Nephron (organoid): ENCODE results near the gene RADIL.
A peak's percentile ranks its signal among the peaks of the same experiment; 100 is the strongest.

Experiments used
- H3K27ac Mint-ChIP-seq, 3 experiments: 2 replicates each; pipeline ENCODE4 v1.8.0; 2020; ENCODE audit warnings: mixed read lengths in 3 of 3, mild to moderate bottlenecking in 2 of 3, moderate library complexity in 1 of 3
- H3K27me3 Mint-ChIP-seq: 2 replicates; pipeline ENCODE4 v1.8.0; 2021; ENCODE audit warnings: low read depth, mild to moderate bottlenecking, moderate library complexity, mixed read lengths
- H3K36me3 Mint-ChIP-seq: 2 replicates; pipeline ENCODE4 v1.8.0; 2020; ENCODE audit warnings: low read depth, mixed read lengths
- H3K4me1 Mint-ChIP-seq: 2 replicates; pipeline ENCODE4 v1.8.0; 2020; ENCODE audit warnings: mixed read lengths
- H3K4me3 Mint-ChIP-seq, 3 experiments: 2 replicates each; pipeline ENCODE4 v1.8.0; 2020; ENCODE audit warnings: mild to moderate bottlenecking in 3 of 3, mixed read lengths in 3 of 3, moderate library complexity in 2 of 3
- H3K9me3 Mint-ChIP-seq: 2 replicates; pipeline ENCODE4 v1.8.0; 2020; ENCODE audit warnings: mixed read lengths
- TF ChIP-seq, protein P1 (sequence below), 3 experiments: fragments of 200-600 bp; sonication (generic); IDR thresholded peaks; one replicate each; pipeline ENCODE4 v1.5.0; 2021; ENCODE audit warnings: antibody characterized with exemption in 3 of 3; ENCODE audit not compliant: unreplicated experiment in 3 of 3

Gene RADIL

DNA sequence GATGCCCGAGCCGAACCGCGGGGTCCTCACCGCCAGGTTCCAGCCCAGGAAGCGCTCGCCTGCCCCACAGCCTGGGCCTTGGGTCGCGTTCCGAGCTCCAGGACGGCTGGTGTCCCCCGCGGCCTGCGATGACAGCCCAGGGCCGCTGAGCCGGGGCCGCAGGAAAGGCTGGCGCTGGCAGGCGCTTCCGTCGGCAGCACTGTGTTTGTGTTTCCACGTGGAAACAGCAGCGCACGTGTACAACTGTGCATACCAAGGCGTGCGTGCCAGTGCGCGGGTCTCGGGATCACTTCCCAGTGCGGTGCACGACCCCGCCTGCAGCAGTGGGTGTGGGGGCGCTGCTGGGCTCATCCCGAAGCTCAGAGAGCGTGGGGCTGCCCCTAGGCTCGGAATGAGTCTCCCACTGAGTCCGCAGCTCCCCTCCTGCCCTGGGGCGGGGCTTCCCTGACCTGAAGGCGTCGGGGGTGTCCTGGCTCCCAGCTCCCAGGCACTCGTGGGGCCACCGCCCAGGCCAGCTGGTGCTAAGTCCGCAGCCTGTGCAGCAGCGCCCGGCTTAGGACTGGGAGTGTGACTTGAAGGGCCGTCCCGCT is 90.9 kb downstream of the RADIL start:
- H3K4me1 Mint-ChIP-seq = no peaks in the 10 kb centered on the region
- no peaks in the 10 kb centered on the region for H3K27me3 Mint-ChIP-seq
- TF ChIP-seq, protein P1, sequence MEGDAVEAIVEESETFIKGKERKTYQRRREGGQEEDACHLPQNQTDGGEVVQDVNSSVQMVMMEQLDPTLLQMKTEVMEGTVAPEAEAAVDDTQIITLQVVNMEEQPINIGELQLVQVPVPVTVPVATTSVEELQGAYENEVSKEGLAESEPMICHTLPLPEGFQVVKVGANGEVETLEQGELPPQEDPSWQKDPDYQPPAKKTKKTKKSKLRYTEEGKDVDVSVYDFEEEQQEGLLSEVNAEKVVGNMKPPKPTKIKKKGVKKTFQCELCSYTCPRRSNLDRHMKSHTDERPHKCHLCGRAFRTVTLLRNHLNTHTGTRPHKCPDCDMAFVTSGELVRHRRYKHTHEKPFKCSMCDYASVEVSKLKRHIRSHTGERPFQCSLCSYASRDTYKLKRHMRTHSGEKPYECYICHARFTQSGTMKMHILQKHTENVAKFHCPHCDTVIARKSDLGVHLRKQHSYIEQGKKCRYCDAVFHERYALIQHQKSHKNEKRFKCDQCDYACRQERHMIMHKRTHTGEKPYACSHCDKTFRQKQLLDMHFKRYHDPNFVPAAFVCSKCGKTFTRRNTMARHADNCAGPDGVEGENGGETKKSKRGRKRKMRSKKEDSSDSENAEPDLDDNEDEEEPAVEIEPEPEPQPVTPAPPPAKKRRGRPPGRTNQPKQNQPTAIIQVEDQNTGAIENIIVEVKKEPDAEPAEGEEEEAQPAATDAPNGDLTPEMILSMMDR (IDR thresholded peaks at IDR 0.05; ENCODE audit: unreplicated experiment in 3 of 3) = no peak
- peaks cover 13% of the 10 kb centered on the region for H3K36me3 Mint-ChIP-seq
- H3K27ac Mint-ChIP-seq = no peak overlapping the region
- H3K9me3 Mint-ChIP-seq = no peaks in the 10 kb centered on the region
- H3K4me3 Mint-ChIP-seq = peak overlapping the region in 1 of 3 experiments; percentile 11

DNA sequence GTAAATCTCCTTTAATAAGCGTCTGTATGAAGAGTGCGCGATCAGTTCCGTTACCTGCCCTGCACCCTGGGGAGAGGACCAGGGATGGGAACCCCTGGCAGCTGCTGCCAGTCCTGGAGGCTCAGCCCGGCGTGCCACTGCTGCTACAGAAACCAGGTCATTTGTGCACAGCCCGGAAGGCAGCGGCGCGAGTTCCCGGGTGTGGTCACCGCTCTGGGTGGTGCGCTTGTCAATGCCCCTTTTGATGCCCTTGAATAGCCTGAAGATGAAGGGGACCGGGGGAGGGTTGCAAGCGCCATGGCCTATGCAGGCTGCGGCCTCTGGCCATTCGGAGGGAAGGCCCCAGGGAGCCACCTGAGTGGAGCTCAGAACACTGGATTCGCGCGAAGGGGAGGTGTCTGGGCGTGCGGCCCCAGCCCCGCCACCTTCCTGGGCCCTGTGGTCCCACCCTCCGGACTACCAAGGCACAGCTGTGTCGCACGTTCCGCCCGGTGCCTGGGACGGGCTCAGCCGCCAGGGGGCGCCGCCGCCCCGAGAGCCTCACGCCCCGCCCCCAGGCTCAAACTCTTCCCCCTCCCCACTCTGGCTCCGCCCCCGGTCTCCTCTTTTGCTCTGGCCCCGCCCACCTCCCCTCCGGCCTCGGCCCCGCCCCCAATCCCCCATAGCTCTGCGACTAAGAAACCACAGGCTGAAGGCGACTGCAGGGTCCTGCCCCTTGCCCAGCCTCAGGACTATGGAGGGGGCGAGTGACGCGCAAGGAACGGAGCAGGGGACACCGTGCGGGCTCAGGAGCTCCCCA is 91.6 kb downstream of the RADIL start:
- Mint-ChIP-seq H3K9me3 (no peaks in the 10 kb centered on the region), H3K27ac (no peak overlapping the region), H3K27me3 (no peaks in the 10 kb centered on the region), H3K4me1 (no peaks in the 10 kb centered on the region), H3K4me3 (peak overlapping the region in 2 of 3 experiments; percentile 6 to 11), H3K36me3 (peaks cover 13% of the 10 kb centered on the region)
- TF ChIP-seq, protein P1 (IDR thresholded peaks at IDR 0.05; ENCODE audit: unreplicated experiment in 3 of 3) = peak; percentile 78 to 82 (median 79)

DNA sequence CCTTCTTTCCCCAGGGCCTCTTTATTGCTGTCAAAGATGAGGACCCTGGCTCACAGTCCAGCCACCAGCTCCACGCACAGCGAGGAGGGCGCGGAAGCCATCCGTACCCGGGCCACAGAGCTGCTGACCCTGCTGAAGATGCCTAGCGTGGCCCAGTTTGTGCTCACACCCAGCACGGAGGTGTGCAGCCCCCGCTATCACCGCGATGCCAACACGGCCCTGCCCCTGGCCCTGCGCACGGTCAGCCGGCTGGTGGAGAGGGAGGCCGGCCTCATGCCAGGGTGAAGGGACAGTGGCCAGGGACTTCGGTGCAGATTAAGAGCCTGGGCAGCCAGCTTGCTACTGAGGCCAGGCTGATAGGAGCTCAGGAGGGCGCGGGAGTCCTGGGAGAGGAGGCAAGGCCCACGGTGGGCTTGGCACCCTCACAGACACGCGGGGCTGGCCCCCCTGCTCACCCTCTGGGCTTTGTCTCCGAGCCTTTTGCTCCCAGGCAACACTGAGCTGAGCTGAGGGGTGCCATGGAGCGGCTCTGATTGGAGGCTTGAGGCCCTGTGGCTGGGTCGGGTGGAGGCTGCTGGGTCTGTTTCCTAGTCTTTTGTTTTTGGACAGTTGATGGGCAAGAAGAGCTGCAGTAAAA is 92.3 kb downstream of the RADIL start:
- Mint-ChIP-seq H3K9me3 (no peaks in the 10 kb centered on the region), H3K4me3 (peak overlapping the region in 1 of 3 experiments; percentile 6), H3K36me3 (peaks cover 13% of the 10 kb centered on the region), H3K27ac (no peak overlapping the region), H3K27me3 (no peaks in the 10 kb centered on the region), H3K4me1 (no peaks in the 10 kb centered on the region)
- TF ChIP-seq, protein P1 (IDR thresholded peaks at IDR 0.05; ENCODE audit: unreplicated experiment in 3 of 3) = no peak

DNA sequence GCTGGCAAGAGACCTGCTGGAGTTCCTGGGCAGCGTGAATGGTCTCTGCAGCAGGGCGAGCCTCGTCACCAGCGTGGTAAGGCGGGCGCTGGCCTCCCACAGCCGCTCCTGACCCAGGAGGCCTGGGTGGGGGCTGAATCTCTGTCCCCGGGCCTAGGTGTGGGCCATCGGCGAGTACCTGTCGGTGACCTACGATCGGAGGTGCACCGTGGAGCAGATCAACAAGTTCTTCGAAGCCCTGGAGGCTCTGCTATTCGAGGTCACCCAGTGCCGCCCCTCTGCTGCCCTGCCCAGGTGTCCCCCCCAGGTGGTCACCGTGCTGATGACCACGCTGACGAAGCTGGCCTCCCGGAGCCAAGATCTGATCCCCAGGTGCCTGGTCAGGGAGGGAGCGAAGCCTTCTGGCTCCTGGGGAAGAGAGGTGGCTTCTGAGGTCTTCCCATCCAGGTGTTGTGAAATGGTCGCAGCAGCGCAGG is 93.0 kb downstream of the RADIL start:
- no peaks in the 10 kb centered on the region for H3K9me3 Mint-ChIP-seq
- TF ChIP-seq, protein P1 (IDR thresholded peaks at IDR 0.05; ENCODE audit: unreplicated experiment in 3 of 3) = no peak
- no peaks in the 10 kb centered on the region for H3K27me3 Mint-ChIP-seq
- H3K4me1 Mint-ChIP-seq = no peaks in the 10 kb centered on the region
- peaks cover 13% of the 10 kb centered on the region for H3K36me3 Mint-ChIP-seq
- no peak overlapping the region for H3K4me3 Mint-ChIP-seq
- H3K27ac Mint-ChIP-seq = no peak overlapping the region

DNA sequence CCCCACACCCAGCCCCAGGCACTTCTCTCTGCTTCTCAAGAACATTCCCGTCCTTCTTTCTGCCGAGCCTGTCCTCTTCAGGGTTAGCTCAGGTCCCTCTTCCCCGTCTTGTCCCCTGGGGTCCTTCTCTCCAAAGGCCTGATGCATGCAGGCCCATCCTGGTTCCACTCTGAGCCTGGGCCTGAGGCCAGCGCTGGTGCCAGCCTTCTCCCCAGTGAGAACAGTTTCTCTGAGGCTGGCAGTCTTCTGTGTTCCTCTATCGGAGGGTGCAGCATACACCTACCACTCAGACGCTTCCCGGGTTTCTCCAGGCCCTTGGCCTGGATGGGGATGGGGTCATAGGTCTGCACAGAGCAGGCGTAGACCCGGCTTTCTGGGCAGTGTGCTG is 93.4 kb downstream of the RADIL start:
- no peak overlapping the region for H3K27ac Mint-ChIP-seq
- no peak overlapping the region for H3K4me3 Mint-ChIP-seq

More for the DNA sequence above, 93.4 kb downstream of the RADIL start:
- H3K27me3 Mint-ChIP-seq = no peaks in the 10 kb centered on the region
- H3K4me1 Mint-ChIP-seq = no peaks in the 10 kb centered on the region
- TF ChIP-seq, protein P1 (IDR thresholded peaks at IDR 0.05; ENCODE audit: unreplicated experiment in 3 of 3) = no peak
- H3K36me3 Mint-ChIP-seq = peaks cover 13% of the 10 kb centered on the region
- H3K9me3 Mint-ChIP-seq = no peaks in the 10 kb centered on the region
